Keratinocyte (primary cell): ENCODE measurements around the gene RERG. TPM values are rescaled to one million over a fixed set of nuclear protein-coding genes. Genes with fewer than 3 reads are reported as not detected.

ENCODE experiments used
- DNase-seq: peaks from one replicate; pipeline ENCODE4 v3.0.0-alpha.2; 2011; ENCODE audit warnings: low read depth, missing footprints, low spot score
- FAIRE-seq: peaks from 2 replicates; lab custom pipeline; 2011; peaks lifted over from hg19 to GRCh38; lab: Jason Lieb, UNC
- H2AFZ ChIP-seq: 2 replicates; pipeline ENCODE4 v1.6.0; 2012; ENCODE audit warnings: low read length, control low read depth, inconsistent platforms; ENCODE audit not compliant: control insufficient read depth
- H3K27ac ChIP-seq: 2 replicates; pipeline ENCODE4 v1.5.1; 2011; ENCODE audit warnings: low read length; ENCODE audit not compliant: control insufficient read depth, insufficient read depth
- H3K27me3 ChIP-seq: 3 replicates; pipeline ENCODE4 v1.6.0; 2011; ENCODE audit warnings: low read length; ENCODE audit not compliant: control insufficient read depth, insufficient read depth; ENCODE audit errors: extremely low read depth
- H3K36me3 ChIP-seq, 2 experiments: 2 replicates in 1 of 2; 3 replicates in 1 of 2; pipeline ENCODE4 v1.5.1; 2011; ENCODE audit warnings: low read length in 2 of 2, mild to moderate bottlenecking in 1 of 2; ENCODE audit not compliant: control insufficient read depth in 2 of 2, insufficient read depth in 2 of 2; ENCODE audit errors: extremely low read depth in 1 of 2
- H3K4me1 ChIP-seq: 3 replicates; pipeline ENCODE4 v1.5.1; 2011; ENCODE audit warnings: low read length; ENCODE audit not compliant: control insufficient read depth, insufficient read depth; ENCODE audit errors: extremely low read depth
- H3K4me2 ChIP-seq: 3 replicates; pipeline ENCODE4 v1.6.0; 2011; ENCODE audit warnings: low read depth, low read length; ENCODE audit not compliant: control insufficient read depth, insufficient read depth; ENCODE audit errors: extremely low read depth
- H3K4me3 ChIP-seq, 3 experiments: fragments of 200-600 bp in 1 of 3; sonication (generic) in 1 of 3; 2 replicates in 2 of 3; 3 replicates in 1 of 3; pipeline ENCODE4 v1.5.1; 2011 to 2016; ENCODE audit warnings: low read length in 3 of 3, mild to moderate bottlenecking in 3 of 3, control low read depth in 2 of 3, inconsistent platforms in 1 of 3, low read depth in 1 of 3, mixed read lengths in 1 of 3, mixed run types in 1 of 3, moderate library complexity in 1 of 3; ENCODE audit not compliant: control insufficient read depth in 2 of 3, insufficient read depth in 2 of 3; ENCODE audit errors: extremely low read depth in 1 of 3
- H3K79me2 ChIP-seq: 2 replicates; pipeline ENCODE4 v1.6.0; 2012; ENCODE audit warnings: low read length; ENCODE audit not compliant: control insufficient read depth, insufficient read depth
- H3K9ac ChIP-seq: 3 replicates; pipeline ENCODE4 v1.6.0; 2011; ENCODE audit warnings: low read length; ENCODE audit not compliant: control insufficient read depth, insufficient read depth; ENCODE audit errors: extremely low read depth
- H3K9me1 ChIP-seq: 3 replicates; pipeline ENCODE4 v1.6.0; 2011; ENCODE audit warnings: low read length; ENCODE audit not compliant: control insufficient read depth, insufficient read depth; ENCODE audit errors: extremely low read depth
- H3K9me3 ChIP-seq: 2 replicates; pipeline ENCODE4 v1.5.1; 2012; ENCODE audit warnings: low read depth, low read length; ENCODE audit not compliant: control insufficient read depth
- H4K20me1 ChIP-seq: 3 replicates; pipeline ENCODE4 v1.6.0; 2011; ENCODE audit warnings: low read length; ENCODE audit not compliant: control insufficient read depth, insufficient read depth; ENCODE audit errors: extremely low read depth
- EZH2 ChIP-seq: IDR thresholded peaks from one replicate; pipeline ENCODE4 v1.6.1; 2012; ENCODE audit warnings: inconsistent platforms, mild to moderate bottlenecking, low read length, moderate library complexity
- dilution Hi-C: fragments of 300-500 bp; cut with MboI; formaldehyde crosslinking; loops from one replicate; pipeline ENCODE4 v1.7.0; 2020; ENCODE audit warnings: low sequenced_read_pairs; ENCODE audit not compliant: extremely low pct_ligation_motif_present
- polyA plus RNA-seq, 5 experiments: library from polyadenylated mRNA; depleted of rRNA in 3 of 5; stranded (reverse) in 3 of 5; stranded (forward) in 1 of 5; unstranded in 1 of 5; fragments of >200 nt; gene quantifications; 1 replicate in 1 of 5; 2 replicates in 3 of 5; 3 replicates in 1 of 5; pipeline versions ENCODE4 v1.2.1 to v1.2.3, GENCODE V29; 2011 to 2012; ENCODE audit warnings: missing spikeins in 2 of 5, low read depth in 1 of 5, low replicate concordance in 1 of 5
- TF ChIP-seq, protein P1 (sequence below), 3 experiments: IDR thresholded peaks in 1 of 3; conservative IDR thresholded peaks in 1 of 3; optimal IDR thresholded peaks in 1 of 3; 2 replicates in 2 of 3; 3 replicates in 1 of 3; pipeline versions ENCODE3 to v1.5.1; 2011; ENCODE audit warnings: low read length in 3 of 3, mild to moderate bottlenecking in 3 of 3, moderate library complexity in 2 of 3, control low read depth in 1 of 3, inconsistent platforms in 1 of 3; ENCODE audit not compliant: insufficient read depth in 2 of 3; ENCODE audit errors: extremely low read depth in 1 of 3

The RERG gene
- polyA plus RNA-seq, 1 donor (not counting 4 experiments of a cell fraction or from before 2014, with no cell fraction given): not detected

DNA sequence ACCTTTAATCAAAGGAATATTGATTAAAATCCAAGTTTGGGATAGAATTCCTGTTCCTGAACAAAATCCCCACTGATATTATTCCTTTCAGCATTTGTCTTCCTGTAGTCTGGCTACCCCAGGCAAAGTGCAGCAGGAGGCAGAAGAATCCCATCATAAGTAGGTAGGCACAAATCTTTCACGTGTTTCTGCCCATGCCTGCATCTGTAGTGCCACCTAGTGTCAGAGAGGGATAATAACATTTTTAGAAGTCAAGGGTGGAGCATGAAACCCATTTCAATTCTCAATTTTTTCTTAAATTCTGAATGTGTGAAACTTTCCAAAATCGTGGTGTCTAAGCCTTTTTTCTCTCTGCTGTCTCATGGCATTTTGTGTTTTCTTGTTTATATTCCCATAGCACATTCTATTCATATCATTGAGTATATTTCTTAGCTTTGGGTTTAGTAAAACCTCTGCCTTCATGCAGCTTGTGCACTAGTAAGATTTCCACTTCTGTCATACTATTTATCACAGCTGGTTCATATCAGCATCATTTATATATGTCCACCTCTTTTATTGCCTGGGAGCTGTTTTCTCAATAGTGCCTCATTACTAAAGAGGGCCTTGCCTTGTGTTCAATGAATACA is 47.8 kb upstream of the RERG start:
- Histone ChIP-seq H4K20me1 (no peaks in the 10 kb centered on the region), H3K9me1 (no peaks in the 10 kb centered on the region), H3K4me3 (no peak overlapping the region), H3K9me3 (no peaks in the 10 kb centered on the region), H3K27me3 (no peaks in the 10 kb centered on the region), H2AFZ (no peak overlapping the region), H3K4me1 (peaks cover 5% of the 10 kb centered on the region), H3K27ac (no peak overlapping the region), H3K9ac (no peak overlapping the region), H3K79me2 (no peaks in the 10 kb centered on the region), H3K36me3 (no peaks in the 10 kb centered on the region), H3K4me2 (no peak overlapping the region)
- no peak for TF ChIP-seq EZH2
- TF ChIP-seq, protein P1, sequence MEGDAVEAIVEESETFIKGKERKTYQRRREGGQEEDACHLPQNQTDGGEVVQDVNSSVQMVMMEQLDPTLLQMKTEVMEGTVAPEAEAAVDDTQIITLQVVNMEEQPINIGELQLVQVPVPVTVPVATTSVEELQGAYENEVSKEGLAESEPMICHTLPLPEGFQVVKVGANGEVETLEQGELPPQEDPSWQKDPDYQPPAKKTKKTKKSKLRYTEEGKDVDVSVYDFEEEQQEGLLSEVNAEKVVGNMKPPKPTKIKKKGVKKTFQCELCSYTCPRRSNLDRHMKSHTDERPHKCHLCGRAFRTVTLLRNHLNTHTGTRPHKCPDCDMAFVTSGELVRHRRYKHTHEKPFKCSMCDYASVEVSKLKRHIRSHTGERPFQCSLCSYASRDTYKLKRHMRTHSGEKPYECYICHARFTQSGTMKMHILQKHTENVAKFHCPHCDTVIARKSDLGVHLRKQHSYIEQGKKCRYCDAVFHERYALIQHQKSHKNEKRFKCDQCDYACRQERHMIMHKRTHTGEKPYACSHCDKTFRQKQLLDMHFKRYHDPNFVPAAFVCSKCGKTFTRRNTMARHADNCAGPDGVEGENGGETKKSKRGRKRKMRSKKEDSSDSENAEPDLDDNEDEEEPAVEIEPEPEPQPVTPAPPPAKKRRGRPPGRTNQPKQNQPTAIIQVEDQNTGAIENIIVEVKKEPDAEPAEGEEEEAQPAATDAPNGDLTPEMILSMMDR (optimal IDR thresholded peaks at IDR 0.05 in 1 of 3, IDR thresholded peaks at IDR 0.05 in 1 of 3, conservative IDR thresholded peaks at IDR 0.05 in 1 of 3; ENCODE audit: extremely low read depth in 1 of 3, insufficient read depth in 2 of 3, low read length in 3 of 3): peak; percentile 70 to 86 (median 86)
- peak; percentile 23 for DNase-seq
- dilution Hi-C loops: no loop called here
- peak; percentile 94 for FAIRE-seq

DNA sequence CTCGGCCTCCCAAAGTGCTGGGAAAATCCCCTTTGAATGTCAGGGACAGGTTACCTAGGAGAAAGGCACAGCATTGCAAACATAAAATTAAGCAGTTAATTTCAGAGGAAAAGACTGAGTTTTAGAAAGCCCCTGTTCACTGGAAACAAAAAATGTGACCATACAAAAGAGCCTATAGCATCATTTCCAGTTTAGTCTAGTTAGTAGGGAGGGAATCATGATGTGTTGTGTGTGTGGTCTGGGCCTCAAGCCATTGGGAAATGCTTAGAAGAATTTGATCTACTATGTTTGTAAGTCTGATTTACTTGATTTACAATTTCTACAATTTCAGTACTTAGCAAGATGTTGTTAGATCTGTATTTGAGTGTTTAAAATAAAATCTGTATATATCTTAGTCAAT is 47.1 kb upstream of the RERG start:
- Histone ChIP-seq H3K9me1 (no peaks in the 10 kb centered on the region), H3K79me2 (no peaks in the 10 kb centered on the region), H2AFZ (no peak overlapping the region), H3K27ac (no peak overlapping the region), H3K9ac (no peak overlapping the region), H3K9me3 (no peaks in the 10 kb centered on the region), H3K4me3 (no peak overlapping the region), H3K4me1 (no peaks in the 10 kb centered on the region), H3K36me3 (no peaks in the 10 kb centered on the region), H4K20me1 (no peaks in the 10 kb centered on the region), H3K4me2 (no peak overlapping the region), H3K27me3 (no peaks in the 10 kb centered on the region)
- FAIRE-seq: no peak
- TF ChIP-seq, protein P1 (optimal IDR thresholded peaks at IDR 0.05 in 1 of 3, IDR thresholded peaks at IDR 0.05 in 1 of 3, conservative IDR thresholded peaks at IDR 0.05 in 1 of 3; ENCODE audit: extremely low read depth in 1 of 3, insufficient read depth in 2 of 3, low read length in 3 of 3): no peak
- no peak for TF ChIP-seq EZH2
- no peak for DNase-seq
- dilution Hi-C loops: no loop called here
